Measurements from ENCODE around the gene CLEC11A. TPM values are rescaled to one million over a fixed set of nuclear protein-coding genes. Genes with fewer than 3 reads are reported as not detected.
"Not testable (repeated sequence)": the region's sequence is repeated elsewhere in the genome, so short reads cannot be mapped to it uniquely, and the experiment has no call there.

Gene CLEC11A
- total and polyA plus RNA-seq, 2 donors from 2014 or later: 9.6 to 24.5 TPM

GRCh38 chr19:50768277-50768676, 45.1 kb downstream of the CLEC11A start:
- Histone ChIP-seq H3K4me3 (ENCODE audit: low read length in 3 of 3) (no peak overlapping the region), H3K9ac (ENCODE audit: low read length in 3 of 3) (no peak overlapping the region), H3K27ac (ENCODE audit: low read depth in 2 of 2, low read length in 2 of 2) (no peak overlapping the region), H3K27me3 (ENCODE audit: control insufficient read depth, insufficient read depth, low read length) (no peaks in the 10 kb centered on the region), H3K36me3 (ENCODE audit: control insufficient read depth in 2 of 3, insufficient read depth in 3 of 3, low read length in 3 of 3) (no peaks in the 10 kb centered on the region), H3K9me3 (ENCODE audit: control insufficient read depth in 2 of 3, insufficient read depth in 1 of 3, low read length in 3 of 3) (peaks cover 0 to 2% (median 0%) of the 10 kb centered on the region in 3 donors), H3K4me1 (ENCODE audit: control insufficient read depth in 2 of 3, insufficient read depth in 2 of 3, low read depth in 1 of 3, low read length in 3 of 3) (no peaks in the 10 kb centered on the region)
- intact Hi-C loops (cut with DNase I): no loop called here
- FAIRE-seq: no peak
- no peak for DNase-seq
- TF ChIP-seq CTCF (IDR thresholded peaks at IDR 0.05; ENCODE audit: borderline replicate concordance, extremely low read depth, insufficient read depth): no peak

GRCh38 chr19:50770164-50770563, 47.0 kb downstream of the CLEC11A start, which contains the start of gene GPR32:
Gene GPR32, plus strand, starts transcription at chr19:50770464. Its CDS starts 137 bp downstream, at chr19:50770601.
- H3K9me3 ChIP-seq (ENCODE audit: control insufficient read depth in 2 of 3, insufficient read depth in 1 of 3, low read length in 3 of 3); DNase-seq; H3K4me3 ChIP-seq (ENCODE audit: low read length in 3 of 3); H3K9ac ChIP-seq (ENCODE audit: low read length in 3 of 3); H3K27me3 ChIP-seq (ENCODE audit: control insufficient read depth, insufficient read depth, low read length); H3K27ac ChIP-seq (ENCODE audit: low read depth in 2 of 2, low read length in 2 of 2); intact Hi-C loops (cut with DNase I); FAIRE-seq; H3K36me3 ChIP-seq (ENCODE audit: control insufficient read depth in 2 of 3, insufficient read depth in 3 of 3, low read length in 3 of 3); H3K4me1 ChIP-seq (ENCODE audit: control insufficient read depth in 2 of 3, insufficient read depth in 2 of 3, low read depth in 1 of 3, low read length in 3 of 3): not testable (repeated sequence)

DNA sequence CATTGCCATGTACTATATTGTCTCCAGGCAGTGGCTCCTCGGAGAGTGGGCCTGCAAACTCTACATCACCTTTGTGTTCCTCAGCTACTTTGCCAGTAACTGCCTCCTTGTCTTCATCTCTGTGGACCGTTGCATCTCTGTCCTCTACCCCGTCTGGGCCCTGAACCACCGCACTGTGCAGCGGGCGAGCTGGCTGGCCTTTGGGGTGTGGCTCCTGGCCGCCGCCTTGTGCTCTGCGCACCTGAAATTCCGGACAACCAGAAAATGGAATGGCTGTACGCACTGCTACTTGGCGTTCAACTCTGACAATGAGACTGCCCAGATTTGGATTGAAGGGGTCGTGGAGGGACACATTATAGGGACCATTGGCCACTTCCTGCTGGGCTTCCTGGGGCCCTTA, 47.7 kb downstream of the CLEC11A start:
- Histone ChIP-seq H3K9me3 (ENCODE audit: control insufficient read depth in 2 of 3, insufficient read depth in 1 of 3, low read length in 3 of 3) (peaks cover 0 to 2% (median 0%) of the 10 kb centered on the region in 3 donors), H3K4me3 (ENCODE audit: low read length in 3 of 3) (no peak overlapping the region), H3K36me3 (ENCODE audit: control insufficient read depth in 2 of 3, insufficient read depth in 3 of 3, low read length in 3 of 3) (no peaks in the 10 kb centered on the region), H3K27me3 (ENCODE audit: control insufficient read depth, insufficient read depth, low read length) (no peaks in the 10 kb centered on the region), H3K4me1 (ENCODE audit: control insufficient read depth in 2 of 3, insufficient read depth in 2 of 3, low read depth in 1 of 3, low read length in 3 of 3) (no peaks in the 10 kb centered on the region), H3K27ac (ENCODE audit: low read depth in 2 of 2, low read length in 2 of 2) (no peak overlapping the region), H3K9ac (ENCODE audit: low read length in 3 of 3) (no peak overlapping the region)
- intact Hi-C loops (cut with DNase I): no loop called here
- FAIRE-seq: no peak
- no peak for DNase-seq
- TF ChIP-seq CTCF (IDR thresholded peaks at IDR 0.05; ENCODE audit: borderline replicate concordance, extremely low read depth, insufficient read depth): no peak

- no peak for DNase-seq
- Histone ChIP-seq H3K4me3 (ENCODE audit: low read length in 3 of 3) (no peak overlapping the region), H3K4me1 (ENCODE audit: control insufficient read depth in 2 of 3, insufficient read depth in 2 of 3, low read depth in 1 of 3, low read length in 3 of 3) (no peaks in the 10 kb centered on the region), H3K27me3 (ENCODE audit: control insufficient read depth, insufficient read depth, low read length) (peaks cover 2% of the 10 kb centered on the region), H3K36me3 (ENCODE audit: control insufficient read depth in 2 of 3, insufficient read depth in 3 of 3, low read length in 3 of 3) (no peaks in the 10 kb centered on the region), H3K9ac (ENCODE audit: low read length in 3 of 3) (no peak overlapping the region), H3K9me3 (ENCODE audit: control insufficient read depth in 2 of 3, insufficient read depth in 1 of 3, low read length in 3 of 3) (peaks cover 0 to 2% (median 0%) of the 10 kb centered on the region in 3 donors), H3K27ac (ENCODE audit: low read depth in 2 of 2, low read length in 2 of 2) (no peak overlapping the region)
- FAIRE-seq: no peak
- intact Hi-C loops (cut with DNase I): no loop called here
- no peak for TF ChIP-seq CTCF (IDR thresholded peaks at IDR 0.05; ENCODE audit: borderline replicate concordance, extremely low read depth, insufficient read depth)
Measured at GRCh38 chr19:50772476-50772875, 49.3 kb downstream of the CLEC11A start.

- H3K9me3 ChIP-seq (ENCODE audit: control insufficient read depth in 2 of 3, insufficient read depth in 1 of 3, low read length in 3 of 3); H3K27ac ChIP-seq (ENCODE audit: low read depth in 2 of 2, low read length in 2 of 2); H3K4me1 ChIP-seq (ENCODE audit: control insufficient read depth in 2 of 3, insufficient read depth in 2 of 3, low read depth in 1 of 3, low read length in 3 of 3); H3K4me3 ChIP-seq (ENCODE audit: low read length in 3 of 3); H3K36me3 ChIP-seq (ENCODE audit: control insufficient read depth in 2 of 3, insufficient read depth in 3 of 3, low read length in 3 of 3); FAIRE-seq; DNase-seq; intact Hi-C loops (cut with DNase I); H3K9ac ChIP-seq (ENCODE audit: low read length in 3 of 3); H3K27me3 ChIP-seq (ENCODE audit: control insufficient read depth, insufficient read depth, low read length): not testable (repeated sequence)
Measured at GRCh38 chr19:50772912-50773311, 49.7 kb downstream of the CLEC11A start.

- H3K9me3 ChIP-seq (ENCODE audit: control insufficient read depth in 2 of 3, insufficient read depth in 1 of 3, low read length in 3 of 3); H3K27ac ChIP-seq (ENCODE audit: low read depth in 2 of 2, low read length in 2 of 2); H3K36me3 ChIP-seq (ENCODE audit: control insufficient read depth in 2 of 3, insufficient read depth in 3 of 3, low read length in 3 of 3); FAIRE-seq; DNase-seq; H3K27me3 ChIP-seq (ENCODE audit: control insufficient read depth, insufficient read depth, low read length); H3K9ac ChIP-seq (ENCODE audit: low read length in 3 of 3); H3K4me3 ChIP-seq (ENCODE audit: low read length in 3 of 3); intact Hi-C loops (cut with DNase I); H3K4me1 ChIP-seq (ENCODE audit: control insufficient read depth in 2 of 3, insufficient read depth in 2 of 3, low read depth in 1 of 3, low read length in 3 of 3): not testable (repeated sequence)
Measured at GRCh38 chr19:50773454-50773853, 50.3 kb downstream of the CLEC11A start.
